ENCODE measurements around the gene CXorf66.

DNA sequence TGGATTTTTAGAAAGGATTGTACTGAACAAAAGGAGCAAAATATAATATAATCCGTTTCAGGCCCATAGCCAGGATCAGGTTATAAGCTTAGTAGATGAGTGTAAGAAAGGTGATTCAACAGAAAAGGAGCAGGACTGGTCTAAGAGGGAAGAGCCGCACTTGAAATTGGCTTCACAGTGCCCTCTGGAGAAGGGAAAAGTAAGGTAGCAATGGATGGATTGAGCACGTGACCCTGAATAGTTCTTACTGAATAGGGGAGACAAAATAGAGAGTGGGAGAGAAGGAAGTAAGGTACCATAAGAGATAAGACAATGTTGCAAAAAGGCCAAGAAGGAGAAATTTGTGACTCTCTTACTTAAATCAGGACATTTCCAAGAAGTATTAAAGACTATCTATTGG is 15.6 kb downstream of the CXorf66 start:
- TF ChIP-seq, protein P1, sequence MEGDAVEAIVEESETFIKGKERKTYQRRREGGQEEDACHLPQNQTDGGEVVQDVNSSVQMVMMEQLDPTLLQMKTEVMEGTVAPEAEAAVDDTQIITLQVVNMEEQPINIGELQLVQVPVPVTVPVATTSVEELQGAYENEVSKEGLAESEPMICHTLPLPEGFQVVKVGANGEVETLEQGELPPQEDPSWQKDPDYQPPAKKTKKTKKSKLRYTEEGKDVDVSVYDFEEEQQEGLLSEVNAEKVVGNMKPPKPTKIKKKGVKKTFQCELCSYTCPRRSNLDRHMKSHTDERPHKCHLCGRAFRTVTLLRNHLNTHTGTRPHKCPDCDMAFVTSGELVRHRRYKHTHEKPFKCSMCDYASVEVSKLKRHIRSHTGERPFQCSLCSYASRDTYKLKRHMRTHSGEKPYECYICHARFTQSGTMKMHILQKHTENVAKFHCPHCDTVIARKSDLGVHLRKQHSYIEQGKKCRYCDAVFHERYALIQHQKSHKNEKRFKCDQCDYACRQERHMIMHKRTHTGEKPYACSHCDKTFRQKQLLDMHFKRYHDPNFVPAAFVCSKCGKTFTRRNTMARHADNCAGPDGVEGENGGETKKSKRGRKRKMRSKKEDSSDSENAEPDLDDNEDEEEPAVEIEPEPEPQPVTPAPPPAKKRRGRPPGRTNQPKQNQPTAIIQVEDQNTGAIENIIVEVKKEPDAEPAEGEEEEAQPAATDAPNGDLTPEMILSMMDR (IDR thresholded peaks at IDR 0.05) = no peak
- no peak for TF ChIP-seq POLR2A (IDR thresholded peaks at IDR 0.05)

Measured in Peyer's patch (tissue), 4 donors.